GM12801 (cell line): Measurements from ENCODE around the gene NFE2L3.

Experiments
- TF ChIP-seq, protein P1 (sequence below): IDR thresholded peaks from one replicate; pipeline ENCODE4 v1.5.1; 2011; ENCODE audit warnings: control low read depth; ENCODE audit not compliant: insufficient read length; ENCODE audit errors: extremely low read depth

The NFE2L3 gene

DNA sequence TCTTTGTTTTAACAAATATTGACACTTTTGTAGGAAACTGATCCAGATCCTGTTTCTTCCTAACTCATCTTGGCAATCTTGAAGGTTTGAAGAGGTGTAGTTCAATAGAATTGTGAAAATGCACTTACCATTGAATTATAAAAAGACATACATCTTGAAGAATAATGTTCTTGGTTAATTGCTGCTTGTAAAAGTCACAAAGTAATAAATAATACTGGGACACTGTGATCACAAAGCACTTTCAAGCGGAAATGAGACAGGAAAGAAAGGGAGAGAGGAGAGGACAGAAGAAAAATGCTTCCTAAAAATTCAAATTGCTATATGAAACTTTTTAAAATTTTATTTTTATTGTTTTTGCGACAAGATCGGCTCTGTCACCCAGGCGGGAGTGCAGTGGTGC is 15.2 kb upstream of the NFE2L3 start:
- TF ChIP-seq, protein P1, sequence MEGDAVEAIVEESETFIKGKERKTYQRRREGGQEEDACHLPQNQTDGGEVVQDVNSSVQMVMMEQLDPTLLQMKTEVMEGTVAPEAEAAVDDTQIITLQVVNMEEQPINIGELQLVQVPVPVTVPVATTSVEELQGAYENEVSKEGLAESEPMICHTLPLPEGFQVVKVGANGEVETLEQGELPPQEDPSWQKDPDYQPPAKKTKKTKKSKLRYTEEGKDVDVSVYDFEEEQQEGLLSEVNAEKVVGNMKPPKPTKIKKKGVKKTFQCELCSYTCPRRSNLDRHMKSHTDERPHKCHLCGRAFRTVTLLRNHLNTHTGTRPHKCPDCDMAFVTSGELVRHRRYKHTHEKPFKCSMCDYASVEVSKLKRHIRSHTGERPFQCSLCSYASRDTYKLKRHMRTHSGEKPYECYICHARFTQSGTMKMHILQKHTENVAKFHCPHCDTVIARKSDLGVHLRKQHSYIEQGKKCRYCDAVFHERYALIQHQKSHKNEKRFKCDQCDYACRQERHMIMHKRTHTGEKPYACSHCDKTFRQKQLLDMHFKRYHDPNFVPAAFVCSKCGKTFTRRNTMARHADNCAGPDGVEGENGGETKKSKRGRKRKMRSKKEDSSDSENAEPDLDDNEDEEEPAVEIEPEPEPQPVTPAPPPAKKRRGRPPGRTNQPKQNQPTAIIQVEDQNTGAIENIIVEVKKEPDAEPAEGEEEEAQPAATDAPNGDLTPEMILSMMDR, result no peak

DNA sequence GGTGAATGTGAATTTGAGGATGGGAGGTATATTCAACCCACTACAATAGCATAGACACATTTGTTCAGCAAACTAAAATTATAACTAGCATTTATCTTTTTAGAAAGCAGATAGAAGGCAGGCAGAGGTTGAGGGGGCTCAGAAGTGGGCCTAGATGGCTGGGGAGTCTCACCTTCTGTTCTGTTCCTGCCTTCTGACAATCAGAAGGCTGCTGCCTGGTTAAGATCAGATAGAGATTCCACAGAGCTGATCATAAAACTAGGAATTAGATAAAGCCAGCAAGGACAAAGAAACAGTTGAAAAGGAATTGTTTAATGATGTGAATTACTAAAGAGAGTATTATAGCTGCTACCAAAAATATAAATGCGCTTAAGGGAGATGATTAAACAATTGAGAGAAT is 11.6 kb upstream of the NFE2L3 start:
- TF ChIP-seq, protein P1, result no peak

DNA sequence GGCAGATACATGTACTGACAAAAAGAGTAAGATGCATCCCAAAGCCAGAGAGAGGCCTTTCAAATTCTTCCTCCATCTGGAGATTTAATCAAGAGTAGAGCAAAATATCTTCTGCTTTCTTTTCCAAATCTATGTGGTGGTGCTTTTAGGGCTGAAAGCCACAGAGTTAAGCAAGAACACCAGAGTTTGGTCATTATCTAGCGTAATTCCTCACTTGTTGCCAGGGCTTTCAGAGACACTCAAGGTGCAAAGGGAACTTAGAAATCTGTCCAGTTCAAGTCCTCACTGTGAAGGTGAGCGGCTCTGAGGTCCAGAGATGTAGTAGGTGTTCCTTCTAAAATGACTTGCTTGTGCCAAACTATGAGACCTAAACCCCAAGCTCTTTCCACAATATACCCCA is 10.9 kb upstream of the NFE2L3 start:
- TF ChIP-seq, protein P1, result no peak

DNA sequence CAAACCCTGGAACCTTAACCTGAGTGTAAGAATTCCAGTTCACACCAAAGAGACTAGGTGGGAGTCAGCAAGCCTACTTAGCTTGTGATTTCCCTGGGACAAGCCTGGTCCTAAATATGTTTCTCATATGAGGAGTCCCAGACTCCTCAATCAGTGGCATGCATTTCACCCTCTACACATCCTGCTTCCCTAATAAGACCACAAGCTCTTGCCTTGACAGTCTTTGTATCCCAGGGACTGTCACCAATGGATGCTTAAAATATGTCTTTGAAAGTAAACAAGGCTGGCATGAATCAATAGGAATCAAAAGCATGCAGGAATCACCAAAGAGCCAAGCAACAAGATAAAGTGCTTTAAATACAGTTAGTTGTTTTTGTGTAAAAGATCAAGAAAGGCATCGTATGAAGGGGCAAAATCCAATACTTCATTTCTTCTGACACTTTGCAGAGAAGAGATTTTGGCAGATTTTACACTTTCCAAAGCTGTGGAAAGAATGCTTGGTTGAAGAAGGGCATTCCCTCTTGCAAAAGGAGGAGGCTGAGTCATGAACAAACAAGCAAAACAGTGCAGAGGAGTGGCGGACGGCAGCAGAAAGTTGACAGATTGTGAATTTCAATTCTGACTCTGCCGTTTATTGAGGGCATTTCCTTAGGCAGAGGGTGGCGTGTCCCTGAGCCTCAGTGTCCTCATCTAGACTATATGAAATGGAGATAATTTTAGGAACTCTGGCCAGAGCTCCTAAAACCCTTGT is 8.5 kb upstream of the NFE2L3 start:
- TF ChIP-seq, protein P1, result no peak

DNA sequence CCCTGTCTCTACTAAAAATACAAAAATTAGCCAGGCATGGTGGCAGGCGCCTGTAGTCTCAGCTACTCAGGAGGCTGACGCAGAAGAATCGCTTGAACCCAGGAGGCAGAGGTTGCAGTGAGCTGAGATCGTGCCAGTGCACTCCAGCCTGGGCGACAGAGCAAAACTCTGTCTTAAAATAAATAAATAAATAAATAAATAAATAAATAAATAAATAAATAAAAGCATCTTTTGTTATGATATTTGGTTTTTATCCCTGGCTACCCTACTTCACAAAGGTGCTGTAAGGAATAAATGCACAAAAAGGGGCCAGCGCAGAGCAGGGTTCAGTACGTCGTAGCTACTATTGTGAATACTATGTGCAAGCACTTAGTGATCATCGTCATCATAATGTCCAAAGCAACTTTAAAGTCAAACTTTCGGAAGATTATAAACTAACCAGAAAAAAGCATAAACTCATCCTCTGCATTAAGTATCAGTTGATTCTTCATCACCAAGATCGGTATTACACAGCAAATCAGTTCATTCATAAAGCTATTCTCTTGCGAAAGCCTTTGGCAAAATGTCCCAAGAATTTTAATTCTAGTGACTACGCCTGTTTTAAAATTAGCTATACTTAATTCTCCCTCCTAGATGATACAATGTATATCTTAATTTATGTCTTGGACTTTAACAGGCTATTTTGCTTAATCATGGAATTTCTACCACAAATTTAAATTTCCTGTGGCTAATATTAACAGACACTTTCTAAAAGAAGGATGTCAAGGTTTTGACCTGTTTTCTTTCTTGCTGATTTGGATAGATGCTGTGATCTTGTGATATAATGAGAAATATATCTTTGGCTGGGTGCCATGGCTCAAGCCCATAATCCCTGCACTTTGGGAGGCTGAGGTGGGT is 7.6 kb upstream of the NFE2L3 start:
- TF ChIP-seq, protein P1, result no peak

DNA sequence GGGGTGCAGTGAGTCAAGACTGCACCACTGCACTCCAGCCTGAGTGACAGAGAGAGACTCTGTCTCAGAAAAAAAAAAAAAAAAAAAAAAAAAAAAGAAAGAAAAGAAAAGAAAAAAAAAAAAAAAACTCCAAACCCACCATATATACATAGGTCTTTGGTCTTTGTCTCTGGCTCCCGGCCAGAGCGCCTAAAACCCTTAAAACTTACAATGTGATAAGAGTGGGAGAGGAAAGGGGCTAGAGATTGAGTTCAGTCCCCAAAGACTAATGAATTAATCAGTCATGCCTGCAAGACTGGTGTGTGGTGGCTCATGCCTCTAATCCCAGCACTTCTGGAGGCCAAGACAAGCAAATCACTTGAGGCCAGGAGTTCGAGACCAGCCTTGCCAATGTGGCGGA is 6.8 kb upstream of the NFE2L3 start:
- TF ChIP-seq, protein P1, result no peak

DNA sequence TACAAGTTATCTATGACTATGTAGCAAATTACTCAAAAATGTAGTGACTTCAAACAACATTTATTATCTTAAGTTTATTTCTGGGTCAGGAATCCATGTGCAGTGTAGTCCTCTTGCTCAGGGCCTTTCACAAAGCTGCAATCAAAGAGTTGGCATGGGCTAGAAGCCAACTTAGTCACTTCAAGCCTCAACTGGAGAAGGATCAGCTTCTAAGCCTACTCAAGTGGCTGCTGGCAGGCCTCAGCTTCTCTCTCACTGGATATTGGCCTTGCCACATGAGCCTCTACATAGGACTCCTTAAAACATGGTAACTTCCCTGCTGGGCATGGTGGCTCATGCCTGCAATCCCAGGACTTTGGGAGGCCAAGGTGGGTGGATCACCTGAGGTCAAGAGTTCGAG is 5.0 kb upstream of the NFE2L3 start:
- TF ChIP-seq, protein P1, result no peak
